HG03135 (cell line): Measurements from ENCODE around the gene MAML3.

Source experiments
- ATAC-seq: cut with Tn5 transposase; IDR thresholded peaks from one replicate; pipeline ENCODE4 v1.9.1; 2021; ENCODE audit warnings: mild to moderate bottlenecking, moderate library complexity; ENCODE audit not compliant: unreplicated experiment

MAML3 gene

DNA sequence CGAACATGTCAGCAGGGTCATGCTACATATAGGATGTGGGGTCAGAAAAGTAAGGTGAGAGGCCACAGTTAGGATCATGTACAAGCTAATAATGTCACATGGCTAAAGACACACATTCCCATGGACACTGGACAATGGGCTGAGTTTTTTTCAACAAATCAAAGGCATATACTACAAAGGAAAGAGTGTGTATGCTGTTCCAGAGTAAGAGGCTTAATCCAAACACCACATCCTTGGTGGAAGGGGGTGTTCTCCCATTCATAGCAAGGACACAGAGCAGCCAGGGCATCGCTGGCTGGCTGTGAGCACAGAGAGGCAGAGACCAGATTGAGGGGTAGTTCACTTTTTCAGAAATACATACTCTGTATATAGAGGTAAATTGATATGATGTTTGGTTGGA is 356.7 kb downstream of the MAML3 start:
- no peak for ATAC-seq

- no peak for ATAC-seq
Measured at GRCh38 chr4:139795527-139796314, 358.3 kb downstream of the MAML3 start.

GRCh38 chr4:139794158-139794954 is 359.6 kb downstream of the MAML3 start:
- no peak for ATAC-seq

- no peak for ATAC-seq
Measured at GRCh38 chr4:139791681-139792080, 362.3 kb downstream of the MAML3 start.

DNA sequence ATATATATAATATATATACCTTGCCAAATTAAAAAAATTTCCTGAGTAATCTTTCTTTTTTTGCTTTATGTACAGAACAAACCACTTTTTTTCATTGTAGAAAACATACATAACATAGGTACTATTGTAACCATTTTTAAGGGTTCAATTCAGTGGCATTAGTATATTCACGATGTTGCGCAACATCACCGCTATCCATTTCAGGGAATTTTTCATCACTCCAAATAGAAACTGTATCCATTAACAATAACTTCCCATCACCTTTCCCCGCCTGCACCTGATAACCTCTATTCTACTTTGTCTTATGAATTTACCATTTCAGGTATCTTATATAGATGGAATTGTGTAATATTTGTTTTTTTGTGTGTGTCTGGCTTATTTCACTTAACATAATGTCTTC is 363.7 kb downstream of the MAML3 start:
- no peak for ATAC-seq

GRCh38 chr4:139789096-139789654 is 364.8 kb downstream of the MAML3 start:
- ATAC-seq = no peak

GRCh38 chr4:139786494-139787354 is 367.3 kb downstream of the MAML3 start:
- no peak for ATAC-seq

- no peak for ATAC-seq
Measured at GRCh38 chr4:139785356-139785755, 368.6 kb downstream of the MAML3 start.

GRCh38 chr4:139783741-139784484 is 370.1 kb downstream of the MAML3 start:
- ATAC-seq = no peak

- no peak for ATAC-seq
Measured at GRCh38 chr4:139782926-139783522, 371.0 kb downstream of the MAML3 start.

DNA sequence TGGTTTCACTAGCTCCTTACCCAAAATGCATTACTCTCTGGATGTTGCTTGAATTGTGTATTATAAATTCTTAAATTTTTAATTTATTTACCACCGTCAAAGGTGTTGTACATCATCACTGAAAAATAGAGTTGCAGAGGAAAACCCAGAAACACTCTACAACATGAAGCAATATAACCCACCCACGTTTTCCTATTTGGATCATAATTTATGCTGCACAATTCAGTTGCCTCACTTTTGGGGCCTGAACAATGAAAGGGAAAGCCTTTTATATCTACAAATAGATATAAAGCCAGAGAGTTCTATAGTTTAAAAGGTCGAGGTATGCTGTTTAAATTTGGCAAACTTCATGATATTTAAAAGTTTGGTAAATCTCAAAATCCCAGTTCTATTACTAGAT is 372.9 kb downstream of the MAML3 start:
- no peak for ATAC-seq

DNA sequence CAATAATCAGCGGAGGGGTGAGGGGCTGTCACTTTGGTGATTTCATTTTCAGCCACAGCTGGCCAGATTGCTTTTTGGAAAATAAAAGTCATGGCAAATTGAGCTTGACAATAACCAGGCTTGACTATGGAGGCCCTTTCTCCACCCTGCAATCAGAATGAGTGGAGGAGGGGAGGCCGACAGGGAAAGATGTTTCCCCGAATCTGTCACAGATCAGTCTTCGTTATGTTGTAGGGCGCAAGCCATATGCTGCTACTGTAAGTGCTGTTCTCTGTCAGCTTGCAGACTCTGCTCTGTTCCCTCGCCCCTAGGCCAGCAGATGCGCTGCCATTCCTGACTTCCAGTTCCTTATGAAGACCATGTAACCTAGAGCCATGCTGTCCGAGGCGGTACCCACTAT is 374.3 kb downstream of the MAML3 start:
- ATAC-seq = no peak

DNA sequence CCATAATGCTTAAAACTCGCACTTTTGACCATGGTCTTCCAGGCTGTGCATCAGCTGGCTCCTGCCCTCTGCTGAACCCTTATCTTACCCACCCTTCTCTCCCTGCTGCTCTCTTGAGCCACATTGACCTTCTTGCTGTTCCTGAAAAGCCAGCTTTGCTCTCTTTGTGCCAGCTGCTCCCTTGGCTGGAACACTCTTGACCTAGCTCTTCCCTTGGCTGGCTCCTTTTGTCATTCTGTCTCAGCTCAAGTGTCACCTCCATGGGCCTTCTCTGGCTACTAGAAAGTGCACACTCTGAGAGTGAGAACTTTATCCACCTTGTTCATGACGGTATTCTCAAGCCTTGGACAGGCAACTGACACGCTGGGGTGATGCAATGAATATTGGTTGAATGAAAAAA is 376.2 kb downstream of the MAML3 start:
- no peak for ATAC-seq

- no peak for ATAC-seq
Measured at GRCh38 chr4:139776235-139776634, 377.7 kb downstream of the MAML3 start.

DNA sequence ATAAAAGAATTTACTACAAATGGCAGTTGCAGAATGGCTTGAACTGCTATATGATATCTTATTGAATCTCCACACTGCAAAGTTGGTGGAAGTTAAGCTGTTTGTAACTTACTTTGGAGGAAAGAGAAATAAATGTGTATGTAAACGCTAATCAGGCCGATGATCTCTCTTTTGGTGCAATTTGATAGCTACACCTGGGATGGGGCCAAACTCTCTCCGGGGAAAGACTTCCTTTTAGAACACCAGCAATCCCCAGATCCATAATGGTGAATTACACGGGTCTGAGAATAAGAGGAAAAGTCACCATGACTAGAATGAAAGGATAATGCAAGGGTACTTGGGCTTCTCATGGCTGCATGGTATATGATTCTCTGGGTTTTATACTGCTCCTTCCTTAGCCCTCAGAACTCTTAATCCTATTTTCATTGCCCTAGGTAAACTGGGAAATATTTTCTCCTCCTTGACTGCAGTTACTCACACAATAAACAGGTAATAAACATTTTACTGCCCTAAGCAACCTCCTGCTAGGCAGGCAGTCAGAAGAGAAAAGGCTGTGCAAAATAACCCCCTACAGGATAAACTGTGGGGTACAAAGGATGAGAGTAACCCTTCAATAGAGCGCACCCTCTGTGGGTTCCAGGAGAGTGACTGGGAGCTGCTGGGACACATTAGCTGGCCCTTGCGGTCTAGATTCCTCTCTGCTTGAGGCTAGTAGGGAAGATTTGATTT is 379.1 kb downstream of the MAML3 start:
- no peak for ATAC-seq

DNA sequence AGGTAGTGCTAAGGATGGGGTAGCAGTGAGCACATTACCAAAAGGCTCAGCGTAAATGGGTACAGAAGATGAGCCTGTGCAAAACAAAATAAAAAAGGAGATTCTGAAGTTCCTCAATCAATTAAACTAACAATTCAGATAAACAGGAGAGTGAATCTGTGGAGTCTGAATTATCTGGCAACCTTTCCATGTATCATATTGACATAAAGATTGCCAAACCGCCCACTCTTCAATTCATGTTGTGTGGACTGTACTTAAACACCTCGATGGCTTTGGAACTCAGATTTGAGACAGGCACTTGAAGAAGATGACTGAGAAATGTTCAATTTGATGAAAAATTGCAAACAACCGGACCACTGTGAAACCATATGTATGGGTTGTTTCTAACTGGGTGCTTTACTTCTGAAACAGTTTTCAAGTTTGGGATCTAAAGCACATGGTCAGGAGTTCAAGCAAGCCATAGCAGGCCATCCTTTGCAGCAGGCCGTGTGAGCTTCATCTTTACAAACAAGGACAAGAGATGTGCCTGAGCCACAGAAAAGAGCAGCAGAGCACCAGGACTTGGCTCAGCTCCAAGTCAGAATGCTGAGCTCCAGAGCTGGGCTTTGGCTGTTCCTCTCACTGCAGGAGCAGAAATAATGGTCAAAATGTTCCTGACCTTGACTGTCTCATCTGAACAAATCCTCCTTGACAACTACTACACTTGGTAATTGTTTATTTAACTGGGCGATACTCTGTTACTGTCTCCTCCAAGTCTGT is 380.2 kb downstream of the MAML3 start:
- ATAC-seq = no peak

DNA sequence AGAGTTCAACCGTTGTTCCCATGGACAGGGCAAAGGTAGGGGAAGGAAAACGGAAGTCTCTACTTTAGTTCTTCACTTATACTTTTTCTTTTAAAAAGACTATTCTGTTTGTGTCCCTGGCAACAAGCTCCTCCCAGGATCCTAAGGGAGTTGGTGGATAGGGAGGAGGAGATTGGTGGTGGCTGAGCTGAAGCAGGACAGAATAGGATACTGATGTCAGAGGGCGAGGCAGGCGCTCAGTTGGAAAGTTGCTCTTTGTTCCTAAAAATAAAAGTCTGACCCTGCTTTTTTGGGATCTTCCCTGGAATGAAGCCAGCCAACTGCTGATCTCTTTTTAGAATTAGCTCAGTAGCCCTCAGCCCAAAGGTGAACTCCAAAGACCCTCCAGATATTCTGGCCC is 383.6 kb downstream of the MAML3 start:
- no peak for ATAC-seq

DNA sequence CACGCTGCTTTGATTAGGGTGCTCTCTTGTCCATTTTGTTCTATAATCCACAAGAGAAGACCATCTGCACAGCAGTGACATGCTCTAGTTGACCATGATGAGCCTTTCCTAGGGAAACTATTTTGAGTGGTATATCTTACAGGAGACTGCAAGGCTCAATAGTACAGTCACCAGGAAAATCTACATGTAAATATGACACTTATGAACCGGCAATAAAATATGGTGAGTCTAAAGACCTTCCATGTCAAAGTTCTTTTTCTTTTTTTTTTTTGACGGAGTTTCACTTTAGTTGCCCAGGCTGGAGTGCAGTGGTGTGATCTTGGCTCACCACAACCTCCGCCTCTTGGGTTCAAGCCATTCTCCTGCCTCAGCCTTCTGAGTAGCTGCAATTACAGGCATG is 384.6 kb downstream of the MAML3 start:
- ATAC-seq = no peak

- ATAC-seq = no peak
Measured at GRCh38 chr4:139768896-139769295, 385.1 kb downstream of the MAML3 start.
